Stimulated activated CD4-positive, alpha-beta T cell treated with anti-CD3 and anti-CD28 coated beads, Interleukin-15, amount 100 ng/mL, for 24 hours (primary cell): ENCODE data around the gene ANKS1A.
A peak's percentile ranks its signal among the peaks of the same experiment; 100 is the strongest.
"Not testable (repeated sequence)": the region's sequence is repeated elsewhere in the genome, so short reads cannot be mapped to it uniquely, and the experiment has no call there.

ENCODE experiments used
- DNase-seq: peaks from one replicate; pipeline ENCODE4 v3.0.0-alpha.2; 2020

Gene ANKS1A

GRCh38 chr6:34964564-34964963, 75.5 kb downstream of the ANKS1A start:
- no peak for DNase-seq

- DNase-seq: no peak
Measured at GRCh38 chr6:34967461-34967860, 78.4 kb downstream of the ANKS1A start.

GRCh38 chr6:34969662-34970265, 80.7 kb downstream of the ANKS1A start:
- DNase-seq: no peak

GRCh38 chr6:34970488-34970887, 81.4 kb downstream of the ANKS1A start:
- DNase-seq: no peak

- DNase-seq: no peak
Measured at GRCh38 chr6:34970957-34971356, 81.9 kb downstream of the ANKS1A start.

- no peak for DNase-seq
Measured at GRCh38 chr6:34973547-34974248, 84.6 kb downstream of the ANKS1A start.

GRCh38 chr6:34974249-34974642, 85.2 kb downstream of the ANKS1A start:
- DNase-seq: no peak

GRCh38 chr6:34976239-34976638, 87.2 kb downstream of the ANKS1A start:
- no peak for DNase-seq

GRCh38 chr6:34979218-34979617, 90.2 kb downstream of the ANKS1A start:
- no peak for DNase-seq

- no peak for DNase-seq
Measured at GRCh38 chr6:34979994-34980393, 90.9 kb downstream of the ANKS1A start.

GRCh38 chr6:34981366-34981765, 92.3 kb downstream of the ANKS1A start:
- DNase-seq: no peak

GRCh38 chr6:34981951-34982350, 92.9 kb downstream of the ANKS1A start:
- no peak for DNase-seq

- no peak for DNase-seq
Measured at GRCh38 chr6:34982424-34982852, 93.4 kb downstream of the ANKS1A start.

GRCh38 chr6:34984416-34984815, 95.4 kb downstream of the ANKS1A start:
- no peak for DNase-seq

- no peak for DNase-seq
Measured at GRCh38 chr6:34985236-34985635, 96.2 kb downstream of the ANKS1A start.

GRCh38 chr6:34986845-34987246, 97.8 kb downstream of the ANKS1A start:
- peak; percentile 71 for DNase-seq

GRCh38 chr6:34987506-34987905, 98.5 kb downstream of the ANKS1A start:
- DNase-seq: no peak

- no peak for DNase-seq
Measured at GRCh38 chr6:34990971-34991560, 102.0 kb downstream of the ANKS1A start.

- DNase-seq: no peak
Measured at GRCh38 chr6:34992376-34992775, 103.3 kb downstream of the ANKS1A start.

- no peak for DNase-seq
Measured at GRCh38 chr6:34993213-34993612, 104.2 kb downstream of the ANKS1A start.

- DNase-seq: no peak
Measured at GRCh38 chr6:34994693-34995092, 105.6 kb downstream of the ANKS1A start.

- DNase-seq: not testable (repeated sequence)
Measured at GRCh38 chr6:34998417-34998816, 109.4 kb downstream of the ANKS1A start.

- not testable (repeated sequence) for DNase-seq
Measured at GRCh38 chr6:34999153-34999552, 110.1 kb downstream of the ANKS1A start.

GRCh38 chr6:34999962-35000361, 110.9 kb downstream of the ANKS1A start:
- not testable (repeated sequence) for DNase-seq
